ENCODE measurements around the gene CRELD2. TPM values are rescaled to one million over a fixed set of nuclear protein-coding genes. Genes with fewer than 3 reads are reported as not detected.

CRELD2 gene
- total and polyA plus RNA-seq, 2 of the 8 experiments (the other 6 are each of a cell fraction or from before 2014, with no cell fraction given) = 24.5 to 36.6 TPM

GRCh38 chr22:49943771-49944398 lies 25.5 kb downstream of the CRELD2 start:
- Histone ChIP-seq H3K14ac (ENCODE audit: insufficient read length) (no peak overlapping the region), H3K4me2 (ENCODE audit: insufficient read depth in 1 of 2, low read depth in 2 of 2, low read length in 2 of 2) (no peak overlapping the region), H3K23me2 (ENCODE audit: low read depth, low read length) (peaks cover 3% of the 10 kb centered on the region; the same call in 1 of the 2 replicates), H3K27me3 (replicated peaks in 1 of 4; ENCODE audit: control insufficient read depth in 3 of 4, extremely low read depth in 1 of 4, insufficient read depth in 3 of 4, low read length in 3 of 4) (no peaks in the 10 kb centered on the region; a peak in 1 of 7 replicates), H4K8ac (ENCODE audit: extremely low read depth, insufficient read depth, low read length) (no peak overlapping the region; the same call in 1 of the 2 replicates), H3K79me1 (ENCODE audit: low read depth, low read length) (no peaks in the 10 kb centered on the region), H3K79me2 (ENCODE audit: control insufficient read depth in 1 of 2, insufficient read depth in 2 of 2, low read length in 2 of 2) (no peaks in the 10 kb centered on the region), H2BK120ac (replicated peaks; ENCODE audit: low read depth, low read length) (no peak overlapping the region), H3K9ac (replicated peaks in 1 of 4; ENCODE audit: extremely low read depth in 1 of 4, low read depth in 3 of 4, low read length in 3 of 4) (no peak overlapping the region), H3K23ac (ENCODE audit: insufficient read length) (no peak overlapping the region), H3K56ac (replicated peaks; ENCODE audit: insufficient read length, low read depth, low read length) (no peak overlapping the region), H3K27ac (ENCODE audit: low read depth, low read length) (no peak overlapping the region), H4K91ac (replicated peaks; ENCODE audit: insufficient read length, low read length) (no peak overlapping the region), H3K9me3 (ENCODE audit: insufficient read depth in 2 of 2, low read depth in 1 of 2, low read length in 1 of 2) (no peaks in the 10 kb centered on the region), H2BK20ac (ENCODE audit: low read length) (no peak overlapping the region), H2BK12ac (ENCODE audit: low read depth, low read length) (0 out of 2 replicates have a peak overlapping the region, but pooled peaks have one; percentile 50), H3K4me3 (ENCODE audit: extremely low read depth in 1 of 4, insufficient read depth in 2 of 4, low read depth in 3 of 4, low read length in 4 of 4) (no peak overlapping the region), H3K4ac (replicated peaks; ENCODE audit: insufficient read length, low read depth, low read length) (no peak overlapping the region), H2BK5ac (ENCODE audit: low read depth, low read length) (no peak overlapping the region), H4K5ac (ENCODE audit: insufficient read length, low read depth, low read length) (no peak overlapping the region), H2BK15ac (ENCODE audit: low read length) (no peak overlapping the region), H3K36me3 (ENCODE audit: control insufficient read depth in 2 of 4, insufficient read depth in 4 of 4, low read length in 3 of 4) (no peaks in the 10 kb centered on the region), H2AK5ac (ENCODE audit: low read depth, low read length) (no peak overlapping the region), H2AFZ (ENCODE audit: low read length) (no peak overlapping the region), H3K4me1 (replicated peaks in 1 of 4; ENCODE audit: control insufficient read depth in 3 of 4, insufficient read depth in 4 of 4, low read length in 3 of 4) (peaks cover 0 to 17% (median 10%) of the 10 kb centered on the region in 4 experiments; a peak in 5 of 7 replicates), H3K18ac (ENCODE audit: extremely low read depth, low read length) (no peak overlapping the region; the same call in 1 of the 2 replicates), H4K20me1 (replicated peaks in 1 of 2; ENCODE audit: control insufficient read depth in 1 of 2, insufficient read depth in 2 of 2, low read length in 2 of 2) (no peaks in the 10 kb centered on the region)
- WGBS, 2 experiments (ENCODE audit: extremely low coverage in 1 of 2, insufficient coverage in 1 of 2, insufficient read length in 1 of 2, insufficient replicate concordance in 2 of 2, low coverage in 1 of 2, low lambda C conversion rate in 2 of 2, missing lambda C conversion rate in 1 of 2) = 90% methylated on average over 22 of the region's 25 CpGs; no CpG with 5 or more reads in 1 of the 2 experiments
- no peak for FAIRE-seq
- no peak for DNase-seq (ENCODE audit: low read depth in 1 of 2, low spot score in 2 of 2)
- no peak for TF ChIP-seq PHF8 (conservative IDR thresholded peaks at IDR 0.05; ENCODE audit: low read depth, low read length)
- CTCF ChIA-PET (ENCODE audit: partially characterized antibody) = interaction anchor here (0.9 kb wide), 2 partner anchors 13 to 50 kb away, joined by 3 to 5 read pairs; no protein-coding TSS in a partner anchor
- POLR2A ChIA-PET (ENCODE audit: partially characterized antibody) = interaction anchor here (0.9 to 1.3 kb wide), 2 partner anchors 12 to 13 kb away, joined by 3 to 4 read pairs; no protein-coding TSS in a partner anchor
